H1 (cell line): Measurements from ENCODE around the gene OR8H2. TPM values are rescaled to one million over a fixed set of nuclear protein-coding genes. Genes with fewer than 3 reads are reported as not detected.

Source experiments
- CTCF ChIA-PET: fragments of 300-600 bp; sonication (Branson Sonifier 250); formaldehyde crosslinking; loops from one replicate; lab custom pipeline; 2021; ENCODE audit not compliant: partially characterized antibody; lab: Charles Lee
- POLR2A ChIA-PET: fragments of 300-600 bp; sonication (Branson Sonifier 250); formaldehyde crosslinking; loops from one replicate; lab custom pipeline; 2021; ENCODE audit warnings: inconsistent platforms; ENCODE audit not compliant: partially characterized antibody; lab: Charles Lee
- DNase-seq, 2 experiments: peaks; one replicate each; pipeline versions ENCODE4 v3.0.0 to v3.0.0-alpha.2; 2010 to 2022; ENCODE audit warnings: low spot score in 2 of 2, low read depth in 1 of 2, mixed read lengths in 1 of 2
- FAIRE-seq: peaks from 2 replicates; lab custom pipeline; 2011; peaks lifted over from hg19 to GRCh38; lab: Jason Lieb, UNC
- H2AFZ ChIP-seq: 2 replicates; pipeline ENCODE4 v1.8.1; 2012; ENCODE audit warnings: low read length, inconsistent platforms
- H2AK5ac ChIP-seq: 2 replicates; pipeline ENCODE4 v1.6.1; 2013; ENCODE audit warnings: low read depth, low read length
- H2BK120ac ChIP-seq: replicated peaks from 2 replicates; pipeline ENCODE3; 2013; ENCODE audit warnings: low read depth, low read length, inconsistent platforms
- H2BK12ac ChIP-seq: 2 replicates; pipeline ENCODE4 v1.6.1; 2013; ENCODE audit warnings: low read depth, low read length
- H2BK15ac ChIP-seq: 2 replicates; pipeline ENCODE4 v1.6.1; 2013; ENCODE audit warnings: low read length
- H2BK20ac ChIP-seq: 2 replicates; pipeline ENCODE4 v1.6.1; 2013; ENCODE audit warnings: low read length
- H2BK5ac ChIP-seq: 2 replicates; pipeline ENCODE4 v1.6.1; 2013; ENCODE audit warnings: low read depth, low read length
- H3K14ac ChIP-seq: 2 replicates; pipeline ENCODE4 v1.6.1; 2013; ENCODE audit warnings: inconsistent platforms; ENCODE audit not compliant: insufficient read length
- H3K18ac ChIP-seq: 2 replicates; pipeline ENCODE4 v1.6.1; 2013; ENCODE audit warnings: low read length; ENCODE audit errors: extremely low read depth
- H3K23ac ChIP-seq: 2 replicates; pipeline ENCODE4 v1.6.1; 2013; ENCODE audit warnings: inconsistent platforms; ENCODE audit not compliant: insufficient read length
- H3K23me2 ChIP-seq: 2 replicates; pipeline ENCODE4 v1.6.1; 2013; ENCODE audit warnings: low read depth, low read length
- H3K27ac ChIP-seq: 2 replicates; pipeline ENCODE4 v1.6.1; 2011; ENCODE audit warnings: low read depth, low read length, inconsistent platforms
- H3K27me3 ChIP-seq, 4 experiments: replicated peaks in 1 of 4; 1 replicate in 1 of 4; 2 replicates in 3 of 4; pipeline versions ENCODE4 v1.6.1 to v1.8.1; 2011 to 2013; ENCODE audit warnings: low read length in 3 of 4, mild to moderate bottlenecking in 3 of 4, inconsistent platforms in 2 of 4, mixed read lengths in 2 of 4, moderate library complexity in 1 of 4; ENCODE audit not compliant: control insufficient read depth in 3 of 4, insufficient read depth in 3 of 4; ENCODE audit errors: extremely low read depth in 1 of 4
- H3K36me3 ChIP-seq, 4 experiments: 2 replicates each; pipeline versions ENCODE4 v1.6.1 to v1.8.1; 2011 to 2013; ENCODE audit warnings: mild to moderate bottlenecking in 4 of 4, low read length in 3 of 4, moderate library complexity in 2 of 4, control low read depth in 1 of 4, inconsistent platforms in 1 of 4; ENCODE audit not compliant: insufficient read depth in 4 of 4, control insufficient read depth in 2 of 4
- H3K4ac ChIP-seq: replicated peaks from 2 replicates; pipeline ENCODE3; 2013; ENCODE audit warnings: low read length, low read depth, mixed read lengths, inconsistent platforms; ENCODE audit not compliant: insufficient read length
- H3K4me1 ChIP-seq, 4 experiments: replicated peaks in 1 of 4; 1 replicate in 1 of 4; 2 replicates in 3 of 4; pipeline versions ENCODE4 v1.6.1 to v1.8.1; 2011 to 2013; ENCODE audit warnings: low read length in 3 of 4, inconsistent platforms in 2 of 4, mixed read lengths in 1 of 4; ENCODE audit not compliant: insufficient read depth in 4 of 4, control insufficient read depth in 3 of 4
- H3K4me2 ChIP-seq, 2 experiments: 2 replicates each; pipeline versions ENCODE4 v1.6.1 to v1.8.1; 2011 to 2013; ENCODE audit warnings: low read depth in 2 of 2, low read length in 2 of 2, control low read depth in 1 of 2, inconsistent platforms in 1 of 2, mild to moderate bottlenecking in 1 of 2; ENCODE audit not compliant: insufficient read depth in 1 of 2
- H3K4me3 ChIP-seq, 4 experiments: fragments of 200-600, 300-600 bp in 1 of 4; sonication (generic), shearing (Covaris generic), sonication (Bioruptor Twin) in 1 of 4; 2 replicates each; pipeline versions ENCODE4 v1.5.1 to v1.8.1; 2011 to 2016; ENCODE audit warnings: low read length in 4 of 4, low read depth in 3 of 4, control low read depth in 2 of 4, inconsistent platforms in 2 of 4, mild to moderate bottlenecking in 2 of 4, mixed read lengths in 1 of 4, moderate library complexity in 1 of 4; ENCODE audit not compliant: insufficient read depth in 2 of 4; ENCODE audit errors: extremely low read depth in 1 of 4
- H3K56ac ChIP-seq: replicated peaks from 2 replicates; pipeline ENCODE3; 2013; ENCODE audit warnings: low read depth, mild to moderate bottlenecking, mixed read lengths, low read length, inconsistent platforms; ENCODE audit not compliant: insufficient read length
- H3K79me1 ChIP-seq: 2 replicates; pipeline ENCODE4 v1.6.1; 2013; ENCODE audit warnings: low read depth, low read length, control low read depth
- H3K79me2 ChIP-seq, 2 experiments: 2 replicates each; pipeline versions ENCODE4 v1.6.1 to v1.8.1; 2012 to 2013; ENCODE audit warnings: low read length in 2 of 2, mild to moderate bottlenecking in 2 of 2, inconsistent platforms in 1 of 2; ENCODE audit not compliant: insufficient read depth in 2 of 2, control insufficient read depth in 1 of 2
- H3K9ac ChIP-seq, 4 experiments: replicated peaks in 1 of 4; 1 replicate in 1 of 4; 2 replicates in 3 of 4; pipeline versions ENCODE4 v1.6.1 to v1.8.1; 2011 to 2013; ENCODE audit warnings: low read depth in 3 of 4, low read length in 3 of 4, control low read depth in 2 of 4, mild to moderate bottlenecking in 2 of 4, moderate library complexity in 2 of 4, inconsistent platforms in 1 of 4; ENCODE audit errors: extremely low read depth in 1 of 4
- H3K9me3 ChIP-seq, 2 experiments: 2 replicates each; pipeline versions ENCODE4 v1.6.1 to v1.8.1; 2012 to 2013; ENCODE audit warnings: mild to moderate bottlenecking in 2 of 2, moderate library complexity in 2 of 2, control low read depth in 1 of 2, inconsistent platforms in 1 of 2, low read depth in 1 of 2, low read length in 1 of 2, mixed read lengths in 1 of 2; ENCODE audit not compliant: insufficient read depth in 2 of 2
- H4K20me1 ChIP-seq, 2 experiments: replicated peaks in 1 of 2; 2 replicates each; pipeline versions ENCODE3 to v1.8.1; 2011 to 2013; ENCODE audit warnings: inconsistent platforms in 2 of 2, low read length in 2 of 2, mild to moderate bottlenecking in 1 of 2; ENCODE audit not compliant: insufficient read depth in 2 of 2, control insufficient read depth in 1 of 2
- H4K5ac ChIP-seq: 2 replicates; pipeline ENCODE4 v1.6.1; 2013; ENCODE audit warnings: low read length, low read depth, mixed read lengths, inconsistent platforms; ENCODE audit not compliant: insufficient read length
- H4K8ac ChIP-seq: 2 replicates; pipeline ENCODE4 v1.8.0; 2013; ENCODE audit warnings: mild to moderate bottlenecking, moderate library complexity, low read length, inconsistent platforms; ENCODE audit not compliant: insufficient read depth; ENCODE audit errors: extremely low read depth
- H4K91ac ChIP-seq: replicated peaks from 2 replicates; pipeline ENCODE3; 2013; ENCODE audit warnings: low read length, mixed read lengths, inconsistent platforms; ENCODE audit not compliant: insufficient read length
- CBX5 ChIP-seq: fragments of 300-800, 300-1000 bp; sonication (generic); IDR thresholded peaks from 2 replicates; pipeline ENCODE4 v1.7.1; 2016; ENCODE audit warnings: antibody characterized with exemption, low read length, low read depth
- JUN ChIP-seq: IDR thresholded peaks from 2 replicates; pipeline ENCODE4 v1.6.1; 2011; ENCODE audit warnings: low read depth, mild to moderate bottlenecking, improper control_type of control experiment, low read length
- KDM4A ChIP-seq: IDR thresholded peaks from one replicate; pipeline ENCODE4 v1.7.1; 2012; ENCODE audit warnings: low read depth, mild to moderate bottlenecking, moderate library complexity, low read length, inconsistent platforms; ENCODE audit not compliant: severe bottlenecking
- KDM5A ChIP-seq: fragments of 200-600 bp; IDR thresholded peaks from 2 replicates; pipeline ENCODE4 v1.7.1; 2012; ENCODE audit warnings: mild to moderate bottlenecking, low read length, inconsistent platforms, mixed read lengths
- POLR2AphosphoS5 ChIP-seq: IDR thresholded peaks from 2 replicates; pipeline ENCODE4 v1.6.1; 2011; ENCODE audit warnings: low read depth, low read length
- SIRT6 ChIP-seq: IDR thresholded peaks from one replicate; pipeline ENCODE4 v1.7.1; 2012; ENCODE audit warnings: low read length, inconsistent platforms
- WGBS, 2 experiments: shearing (Covaris generic) in 1 of 2; methylation state at CpG; one replicate each; pipeline versions ENCODE4 v1.1.6 to v1.1.7; 2013 to 2015; ENCODE audit warnings: low lambda C conversion rate in 2 of 2, mixed read lengths in 2 of 2, inconsistent platforms in 1 of 2, low coverage in 1 of 2, missing lambda C conversion rate in 1 of 2; ENCODE audit not compliant: insufficient replicate concordance in 2 of 2, insufficient coverage in 1 of 2, insufficient read length in 1 of 2; ENCODE audit errors: extremely low coverage in 1 of 2, missing lambda C conversion rate in 1 of 2; 5-methylcytosine and 5-hydroxymethylcytosine counted together
- polyA plus RNA-seq, 7 experiments: library from polyadenylated mRNA; depleted of rRNA in 3 of 7; stranded (reverse) in 5 of 7; unstranded in 2 of 7; fragments of >200 nt in 5 of 7; fragments of 200-250 nt in 2 of 7; gene quantifications; 1 replicate in 5 of 7; 2 replicates in 1 of 7; 4 replicates in 1 of 7; pipeline versions ENCODE4 v1.2.1 to v1.2.3, GENCODE V29; 2011 to 2013; ENCODE audit warnings: missing spikeins in 2 of 7, mixed read lengths in 2 of 7
- total RNA-seq: library from RNA; stranded (reverse); fragmentation: NEBNext Ultra II Directional; extraction: Animal tissue kit (Norgen Biotek cat#: 25700); gene quantifications from 2 replicates; pipeline ENCODE4 v1.2.1, GENCODE V29; 2021

Gene OR8H2
- total and polyA plus RNA-seq, 2 of the 8 experiments (the other 6 are each of a cell fraction or from before 2014, with no cell fraction given) = not detected

DNA sequence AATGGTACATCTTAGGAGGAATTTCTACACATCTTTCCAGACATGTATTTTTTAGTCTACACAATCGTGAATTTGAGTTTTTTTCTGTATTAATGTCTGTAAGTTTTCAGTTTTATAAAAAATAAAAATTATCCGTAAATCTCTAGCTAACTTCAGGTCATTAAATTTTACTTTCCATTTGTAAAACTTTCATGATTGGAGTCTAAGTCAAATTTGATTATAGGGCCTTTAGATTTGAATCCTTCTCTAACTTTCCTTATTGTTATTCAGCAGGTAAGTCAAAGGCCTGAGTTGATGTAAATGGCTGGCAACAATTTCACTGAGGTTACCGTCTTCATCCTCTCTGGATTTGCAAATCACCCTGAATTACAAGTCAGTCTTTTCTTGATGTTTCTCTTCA, 10.5 kb upstream of the OR8H2 start, which contains the start of gene OR8I2:
Gene OR8I2 (plus strand): TSS at position 301 of the 400 bp plus-strand sequence. CDS start 0 bp downstream, at position 301.
- Histone ChIP-seq H2BK120ac (no peak within 1 kb of the TSS), H3K9ac (no peak within 1 kb of the TSS), H3K14ac (no peak within 1 kb of the TSS), H3K36me3 (no peaks in the 10 kb centered on the region), H3K4ac (no peak within 1 kb of the TSS), H4K5ac (no peak within 1 kb of the TSS), H2AK5ac (no peak within 1 kb of the TSS), H3K56ac (no peak within 1 kb of the TSS), H2BK15ac (no peak within 1 kb of the TSS), H3K18ac (no peak within 1 kb of the TSS), H3K27ac (no peak within 1 kb of the TSS), H3K4me1 (no peaks in the 10 kb centered on the region), H2BK20ac (no peak within 1 kb of the TSS), H4K20me1 (no peaks in the 10 kb centered on the region), H3K79me1 (no peaks in the 10 kb centered on the region), H3K79me2 (no peaks in the 10 kb centered on the region), H3K23me2 (no peaks in the 10 kb centered on the region), H2BK12ac (no peak within 1 kb of the TSS), H3K23ac (no peak within 1 kb of the TSS), H4K91ac (no peak within 1 kb of the TSS), H3K4me3 (no peak within 1 kb of the TSS), H3K27me3 (no peaks in the 10 kb centered on the region), H2AFZ (peak within 1 kb of the TSS; percentile 92), H3K9me3 (no peaks in the 10 kb centered on the region), H2BK5ac (no peak within 1 kb of the TSS), H3K4me2 (no peak within 1 kb of the TSS), H4K8ac (no peak within 1 kb of the TSS)
- ChIA-PET CTCF (no interaction called here), POLR2A (no interaction called here)
- FAIRE-seq (no peak), DNase-seq (no peak)
- TF ChIP-seq KDM4A = no peak
- TF ChIP-seq JUN = no peak
- TF ChIP-seq POLR2AphosphoS5 = no peak
- TF ChIP-seq CBX5 = no peak
- no peak for TF ChIP-seq SIRT6
- TF ChIP-seq KDM5A = no peak
- WGBS, 2 experiments = 64% methylated on average over 3 of the region's 3 CpGs; no CpG with 5 or more reads in 1 of the 2 experiments
